NK-92 treated with Interleukin-12 subunit alpha and Interleukin-12 subunit beta, amount 100 ng/mL, for 24 hours (cell line): ENCODE measurements around the gene MAML2.

Experiments
- DNase-seq: peaks from one replicate; lab custom pipeline; 2025; lab: John Stamatoyannopoulos, UW

MAML2 gene

DNA sequence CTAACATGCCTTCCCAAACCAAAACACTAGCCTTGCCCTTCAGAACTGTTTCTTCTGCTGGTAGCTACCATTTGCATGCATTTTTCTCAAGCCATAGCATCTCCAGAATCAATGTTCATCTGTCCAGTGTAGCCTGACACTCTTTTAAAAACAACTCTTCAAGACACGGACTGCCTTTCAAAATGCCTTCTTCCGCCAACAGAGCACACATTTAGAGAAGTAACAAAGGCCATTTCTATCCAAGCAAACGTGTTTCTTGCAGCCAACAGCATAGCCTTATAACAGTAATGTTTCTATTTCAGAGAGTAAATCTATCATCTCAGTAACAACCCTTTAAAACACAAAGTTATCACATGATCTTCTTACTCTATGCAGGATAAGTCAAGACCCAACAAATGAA is 275.8 kb downstream of the MAML2 start:
- no peak for DNase-seq

DNA sequence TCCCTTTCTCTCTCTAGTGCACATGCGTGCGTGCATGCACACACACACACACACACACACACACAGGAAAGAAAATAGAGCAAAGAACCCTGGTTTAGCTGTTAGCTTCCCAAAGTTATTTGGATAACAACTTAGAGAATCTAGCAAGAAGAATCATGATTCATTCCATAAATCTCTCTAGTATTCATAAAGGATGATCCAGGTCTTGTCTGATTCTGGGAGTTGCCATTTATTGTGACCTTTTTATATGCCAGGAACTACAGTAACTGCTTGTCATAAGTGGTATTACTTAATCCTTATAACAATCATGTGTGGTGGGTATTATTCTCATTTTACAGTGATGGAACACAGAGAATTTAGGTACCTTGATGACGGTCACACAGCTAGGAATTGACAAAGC is 277.6 kb downstream of the MAML2 start:
- no peak for DNase-seq

DNA sequence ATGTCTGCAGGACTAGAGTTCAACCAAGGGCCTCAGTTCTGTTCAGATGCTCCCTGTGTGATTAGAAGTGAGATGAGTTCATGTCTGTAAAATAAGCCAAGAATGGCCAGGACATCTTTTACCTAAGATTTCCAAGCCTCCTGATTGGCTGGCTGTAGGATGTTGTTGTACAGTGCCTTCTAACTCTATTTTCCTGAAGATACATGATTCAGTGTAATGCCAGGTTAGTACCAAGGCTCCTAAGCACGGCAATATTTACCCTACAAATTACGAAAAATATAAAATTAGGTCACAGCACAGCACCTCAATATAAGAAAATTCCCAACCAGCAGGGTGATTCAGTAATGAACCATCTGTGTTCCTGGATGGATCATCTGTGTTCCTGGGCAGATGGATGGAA is 279.1 kb downstream of the MAML2 start:
- no peak for DNase-seq

- no peak for DNase-seq
Measured at GRCh38 chr11:96063053-96063452, 279.9 kb downstream of the MAML2 start.

GRCh38 chr11:96062134-96062533 is 280.9 kb downstream of the MAML2 start:
- DNase-seq = no peak

DNA sequence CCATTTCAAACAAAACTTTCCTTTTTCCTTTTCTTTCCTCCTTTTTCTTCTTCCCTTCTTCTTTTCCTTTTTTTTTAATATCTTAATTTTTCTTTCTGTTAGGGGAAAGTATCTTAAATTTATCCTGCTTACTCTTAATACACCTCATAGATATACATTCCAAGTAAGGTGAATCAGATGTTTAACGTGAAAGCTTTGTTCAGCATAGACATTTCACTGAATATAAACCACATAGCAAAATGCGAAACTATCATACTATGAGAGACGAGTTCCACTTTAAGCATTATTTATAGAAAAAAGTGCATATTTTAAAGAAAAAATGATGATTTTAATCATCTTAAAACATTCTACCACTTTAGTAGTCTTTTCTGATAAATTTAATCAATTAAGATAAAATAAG is 281.3 kb downstream of the MAML2 start:
- DNase-seq = no peak

DNA sequence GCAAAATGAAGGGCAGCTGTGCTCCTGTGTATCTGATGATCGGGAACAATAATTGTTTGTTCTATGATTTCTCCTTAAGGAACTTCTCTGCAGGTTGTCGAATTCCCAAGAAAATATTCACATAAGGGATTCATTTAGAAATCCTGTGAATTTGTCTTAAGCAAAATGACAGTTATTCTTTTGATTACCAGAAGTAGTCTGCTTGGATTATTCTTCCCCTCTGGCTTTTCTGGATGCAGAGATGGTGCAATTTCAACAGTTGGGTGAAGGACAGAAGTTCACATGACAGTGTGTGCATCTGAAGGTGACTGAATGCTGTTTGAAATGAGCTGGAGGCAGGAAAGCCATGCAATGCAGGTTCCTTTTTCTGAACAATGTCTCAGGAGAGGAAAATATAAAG is 281.9 kb downstream of the MAML2 start:
- no peak for DNase-seq

GRCh38 chr11:96057502-96057901 is 285.5 kb downstream of the MAML2 start:
- DNase-seq = no peak

DNA sequence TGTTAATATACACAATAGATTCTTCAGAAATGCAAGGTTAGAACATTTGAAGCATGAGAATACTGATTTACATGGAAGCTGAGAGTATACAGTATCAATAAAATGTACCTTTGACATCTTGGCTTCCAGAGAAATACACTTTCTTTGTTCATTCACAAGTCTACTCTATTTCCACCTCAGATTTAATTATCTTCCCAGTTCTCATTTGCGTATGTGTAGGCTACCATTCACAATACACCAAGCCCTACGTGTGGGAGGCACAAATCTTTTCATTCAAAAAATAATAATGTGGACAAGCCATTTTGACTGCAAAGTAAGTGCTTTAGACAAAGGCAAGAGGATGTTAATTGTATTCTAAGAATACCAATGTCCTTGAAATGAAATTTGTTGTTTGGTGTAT is 286.4 kb downstream of the MAML2 start:
- DNase-seq = no peak

- DNase-seq = no peak
Measured at GRCh38 chr11:96055706-96056387, 287.1 kb downstream of the MAML2 start.

GRCh38 chr11:96054870-96055705 is 287.9 kb downstream of the MAML2 start:
- no peak for DNase-seq

DNA sequence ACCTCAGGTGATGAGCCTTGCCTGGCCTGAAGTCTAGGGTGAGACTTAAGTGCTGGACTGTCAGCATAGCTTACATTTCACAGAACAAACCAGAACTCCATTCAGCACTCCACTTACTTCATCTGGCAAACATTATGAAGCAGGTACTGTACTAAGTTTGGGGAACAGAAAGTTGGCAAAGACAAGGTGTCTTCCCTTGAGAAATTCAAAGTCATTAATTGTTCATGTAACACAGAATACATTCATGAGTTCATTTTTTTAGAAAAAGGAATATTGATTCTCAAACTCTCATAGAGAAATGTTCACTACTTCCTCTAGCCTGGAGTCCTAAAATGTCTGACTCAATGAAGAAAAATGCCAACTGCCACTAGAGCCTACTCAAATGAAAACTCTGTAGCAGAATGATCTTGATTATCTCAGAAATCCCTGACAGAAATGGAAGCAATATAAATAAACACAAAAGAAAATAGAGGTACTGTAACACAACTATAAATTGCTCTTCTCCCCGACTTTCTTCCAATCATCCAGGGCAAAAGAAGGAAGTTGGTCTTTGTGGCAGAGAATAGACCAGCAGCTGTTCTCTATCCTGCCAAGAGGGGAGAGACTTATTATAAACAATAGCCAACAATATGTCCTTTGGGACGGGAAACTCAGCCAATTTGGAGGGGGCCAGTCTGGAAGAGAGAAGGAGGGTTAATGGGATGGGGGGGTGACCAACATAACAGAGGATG is 289.9 kb downstream of the MAML2 start:
- no peak for DNase-seq

- DNase-seq = no peak
Measured at GRCh38 chr11:96051820-96052219, 291.2 kb downstream of the MAML2 start.

DNA sequence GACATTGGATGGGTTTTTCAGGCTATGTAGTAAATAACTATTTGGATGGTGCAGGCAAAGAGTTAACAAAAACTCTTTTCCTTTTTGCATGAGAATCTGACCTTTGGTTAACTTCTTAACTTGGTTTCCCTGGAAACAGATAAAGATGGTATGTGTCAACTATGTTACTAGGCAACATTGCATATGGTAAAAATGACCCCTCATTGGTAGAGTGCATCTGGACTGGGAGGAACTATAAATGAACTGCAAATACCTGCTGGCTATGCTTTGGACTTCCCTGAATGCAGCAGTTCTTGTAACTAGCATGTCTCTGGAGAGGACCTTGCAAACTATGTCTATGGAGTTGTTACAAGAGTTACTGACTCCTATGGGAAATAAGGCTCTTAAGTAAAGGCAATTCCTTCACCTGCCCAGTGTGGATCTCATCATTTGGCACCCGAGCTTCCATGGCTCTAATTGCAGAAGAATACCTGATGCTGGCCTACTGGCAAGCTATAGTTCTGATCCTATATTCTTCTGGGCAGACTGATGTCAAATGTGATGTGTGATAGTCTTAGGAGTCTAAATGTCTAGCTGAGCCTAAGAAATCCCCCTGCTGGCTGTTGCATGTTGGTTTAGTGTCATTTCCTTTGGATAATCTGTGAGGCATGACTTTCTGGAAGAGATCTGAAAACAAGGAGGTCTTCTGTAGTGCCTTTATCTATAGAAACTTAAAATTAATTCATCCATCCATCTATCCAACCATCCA is 292.4 kb downstream of the MAML2 start:
- no peak for DNase-seq

- no peak for DNase-seq
Measured at GRCh38 chr11:96049426-96049825, 293.6 kb downstream of the MAML2 start.

GRCh38 chr11:96045622-96046456 is 297.2 kb downstream of the MAML2 start:
- DNase-seq = no peak

- no peak for DNase-seq
Measured at GRCh38 chr11:96044747-96045146, 298.2 kb downstream of the MAML2 start.

- DNase-seq = no peak
Measured at GRCh38 chr11:96044311-96044710, 298.7 kb downstream of the MAML2 start.

DNA sequence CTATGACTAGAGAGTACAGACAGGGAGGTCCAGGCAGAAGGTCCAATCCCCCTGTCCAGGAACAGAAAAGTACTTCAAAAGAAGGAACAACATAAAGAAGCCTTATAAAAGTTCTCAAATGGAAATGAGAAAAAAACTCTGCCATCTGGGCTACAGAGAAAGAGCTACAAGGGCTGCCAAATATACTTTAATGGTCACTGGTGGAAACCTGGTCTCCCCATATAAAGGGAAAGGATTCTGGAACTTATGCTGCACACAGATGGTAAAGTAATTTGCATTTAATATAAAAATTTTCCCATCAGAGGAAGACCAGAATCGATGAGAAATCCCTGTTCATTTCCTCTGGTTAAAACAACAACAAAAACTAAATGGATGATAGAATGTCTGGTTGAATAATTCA is 299.7 kb downstream of the MAML2 start:
- DNase-seq = no peak

DNA sequence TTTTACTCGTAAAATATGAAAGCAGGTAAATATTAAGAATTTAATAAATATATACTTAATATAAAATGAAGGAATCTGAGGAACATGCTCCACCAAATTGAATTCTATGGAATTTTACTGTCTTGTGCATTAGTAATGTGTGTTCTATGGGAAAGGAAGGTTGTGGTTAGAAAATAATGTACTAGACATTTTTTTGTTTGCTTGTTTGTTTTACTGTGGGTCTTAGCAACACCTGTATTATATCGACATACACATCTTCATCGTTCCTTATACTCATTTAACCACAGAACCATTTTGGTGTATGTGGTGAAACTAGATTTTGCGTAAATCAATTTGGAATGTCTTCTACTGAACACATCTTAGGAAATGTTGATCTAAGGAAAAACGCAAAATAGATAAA is 304.9 kb downstream of the MAML2 start:
- DNase-seq = no peak

GRCh38 chr11:96037405-96037949 is 305.5 kb downstream of the MAML2 start:
- DNase-seq = no peak
